Measurements from ENCODE around the gene C3. TPM values are rescaled to one million over a fixed set of nuclear protein-coding genes. Genes with fewer than 3 reads are reported as not detected.
"Not testable (repeated sequence)": the region's sequence is repeated elsewhere in the genome, so short reads cannot be mapped to it uniquely, and the experiment has no call there.

C3 gene
- total RNA-seq, 1 donor from 2014 or later: 65.4 TPM

DNA sequence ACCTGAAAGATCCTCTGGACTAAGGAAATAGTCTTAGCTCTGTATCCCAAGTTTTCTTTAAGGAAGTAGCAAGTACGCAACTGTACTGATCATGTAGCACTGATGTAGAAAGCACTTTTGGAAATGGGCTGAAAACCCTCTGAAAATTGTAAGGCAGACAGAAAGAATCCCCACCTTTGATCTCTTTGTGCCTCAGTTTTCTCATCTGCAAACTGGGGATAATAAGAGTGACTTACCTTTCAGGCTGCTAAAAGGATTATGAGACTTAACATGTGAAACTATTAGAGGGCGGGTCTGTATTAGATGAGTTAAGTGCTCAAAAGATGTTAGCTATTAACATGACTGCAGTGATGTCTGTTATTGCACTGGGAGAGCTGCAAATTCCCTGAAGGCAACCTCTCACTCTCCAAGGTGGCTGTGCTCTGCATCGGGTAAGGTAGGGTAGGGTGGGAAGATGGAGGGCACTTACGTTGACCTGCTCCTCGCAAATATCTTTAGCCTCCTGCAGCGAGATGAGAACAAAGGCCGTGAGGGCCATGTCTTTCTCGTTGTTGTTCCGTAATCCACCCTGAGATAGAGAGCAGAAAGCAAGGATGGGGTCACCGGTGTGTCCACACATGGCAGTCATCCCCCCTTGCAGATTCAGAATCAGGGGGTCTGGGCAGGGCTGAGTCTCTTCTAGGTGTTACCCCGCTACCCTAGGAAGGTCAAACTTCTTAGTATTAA lies 30.1 kb downstream of the C3 start:
- no peak for DNase-seq

DNA sequence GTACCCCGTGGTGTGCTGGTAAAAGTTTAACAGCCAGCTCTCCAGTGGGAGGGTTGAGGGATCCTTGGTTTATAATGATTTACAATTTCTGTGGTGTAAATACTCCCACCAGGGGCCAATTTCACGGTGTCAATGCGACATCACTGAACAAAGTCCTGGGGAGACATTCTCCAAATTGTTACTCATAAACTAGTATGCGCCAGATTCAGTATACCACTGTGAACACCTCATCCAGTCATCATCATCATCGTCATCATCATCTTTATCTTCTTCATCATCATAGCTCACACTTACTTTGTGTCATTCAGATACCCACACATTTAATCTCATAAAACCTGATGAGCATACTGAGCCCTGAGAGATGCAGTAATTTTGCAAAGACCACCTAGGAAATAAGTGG lies 33.3 kb downstream of the C3 start:
- no peak for DNase-seq

DNA sequence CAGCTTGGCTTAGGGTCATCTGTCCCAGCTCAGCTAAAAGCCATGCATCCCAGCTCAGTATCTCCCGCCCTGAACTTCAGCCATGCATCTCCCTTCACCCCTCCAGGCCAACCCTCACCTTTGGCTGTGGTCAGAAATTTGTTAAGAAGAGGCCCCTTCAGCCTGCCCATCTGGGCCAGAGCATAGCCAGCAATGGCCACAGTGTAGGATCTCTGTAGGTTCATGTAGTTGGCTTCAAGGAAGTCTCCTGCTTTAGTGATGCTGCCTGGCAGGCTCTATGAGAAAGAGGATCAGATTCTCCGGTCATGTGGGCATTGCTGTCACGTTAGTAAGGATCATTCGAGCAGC lies 33.8 kb downstream of the C3 start:
- no peak for DNase-seq

DNA sequence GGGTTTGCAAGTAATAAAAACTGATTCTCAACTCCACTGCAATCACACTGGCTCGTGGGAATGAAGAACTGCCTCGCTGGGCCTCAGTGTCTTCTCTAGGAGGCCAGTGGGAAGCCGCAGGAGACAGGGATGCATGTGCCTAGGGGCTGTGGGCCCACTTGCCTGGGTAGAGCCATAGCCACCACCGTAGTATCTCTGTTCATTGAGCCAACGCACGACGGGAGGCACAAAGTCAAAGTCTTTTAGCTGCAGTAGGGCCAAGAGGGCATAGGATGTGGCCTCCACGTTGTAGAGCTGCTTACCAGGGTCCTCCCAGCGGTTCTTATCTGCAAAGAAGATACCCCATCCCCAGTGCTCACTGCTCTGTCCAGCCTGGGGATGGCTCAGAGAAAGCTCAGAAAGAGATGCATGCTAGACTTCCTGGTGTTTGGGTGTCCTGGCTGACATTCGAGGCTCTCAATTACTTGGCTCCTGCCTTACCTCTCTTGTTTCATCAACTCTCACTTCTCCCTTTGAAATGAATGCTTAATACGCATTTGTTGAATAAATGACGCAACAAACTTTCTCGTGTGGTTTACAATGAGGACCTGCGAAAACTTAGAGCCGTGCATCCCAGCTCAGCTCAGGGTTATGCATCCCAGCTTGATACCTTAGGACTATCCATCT lies 34.4 kb downstream of the C3 start:
- no peak for DNase-seq

DNA sequence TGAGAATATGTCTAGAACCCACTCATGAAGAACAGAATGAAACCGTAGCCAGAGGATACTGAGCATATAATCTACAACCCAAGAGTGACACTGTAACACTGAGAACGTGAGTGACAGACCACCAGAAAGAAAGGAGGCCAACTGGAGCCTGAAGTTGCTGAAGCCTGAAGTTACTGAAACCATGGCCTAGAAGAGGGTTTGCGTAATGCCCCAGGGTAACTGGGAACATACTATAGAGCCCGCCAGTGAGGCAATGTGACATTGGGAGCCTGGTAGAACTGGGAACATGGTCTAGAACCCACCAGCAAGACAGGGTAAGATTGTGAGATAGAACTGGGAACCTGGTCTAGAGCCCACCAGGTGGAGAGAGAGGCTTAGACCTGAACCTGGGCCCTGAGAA lies 35.0 kb downstream of the C3 start:
- no peak for DNase-seq

DNA sequence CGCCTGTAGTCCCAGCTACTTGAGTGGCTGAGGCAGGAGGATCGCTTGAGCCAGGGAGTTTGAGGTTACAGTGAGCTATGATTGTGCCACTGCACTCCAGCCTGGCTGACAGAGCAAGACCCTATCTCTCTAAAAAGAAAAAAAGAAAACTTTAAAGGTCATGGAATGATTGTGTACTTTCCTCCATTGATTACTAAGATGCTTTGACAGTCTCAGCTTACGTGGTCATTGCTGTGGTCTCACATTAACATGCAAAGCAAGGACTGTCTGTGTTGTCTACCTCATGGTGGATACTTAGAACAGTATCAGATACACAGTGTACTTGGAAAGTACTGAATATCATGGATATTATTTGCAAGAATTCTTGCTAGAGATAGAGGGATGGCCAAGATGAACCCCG lies 36.5 kb downstream of the C3 start:
- DNase-seq: no peak

DNA sequence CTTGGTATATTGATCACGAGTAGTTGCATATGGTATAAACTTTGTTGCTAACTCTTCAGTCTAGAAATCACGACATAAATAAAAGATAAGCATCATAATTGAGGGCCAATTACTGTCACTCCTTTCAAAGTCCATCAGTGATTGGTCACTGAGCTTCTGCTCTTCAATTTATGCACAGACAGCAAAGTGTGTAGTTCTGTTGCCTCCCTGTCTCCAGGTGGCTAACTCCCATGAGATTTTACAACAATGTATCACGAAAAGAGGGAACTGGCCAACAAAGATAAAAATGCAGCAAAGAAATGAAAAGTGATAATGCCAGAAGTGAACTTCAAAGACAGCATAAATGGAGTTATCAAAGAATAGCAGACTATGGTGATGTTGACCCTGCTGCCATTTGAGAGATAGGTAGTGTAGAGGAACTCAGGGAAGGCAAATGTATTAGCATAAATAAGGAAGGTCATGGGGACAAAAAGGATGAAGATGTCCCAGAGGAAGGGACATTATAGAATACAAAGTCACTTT lies 37.8 kb downstream of the C3 start:
- DNase-seq: no peak

DNA sequence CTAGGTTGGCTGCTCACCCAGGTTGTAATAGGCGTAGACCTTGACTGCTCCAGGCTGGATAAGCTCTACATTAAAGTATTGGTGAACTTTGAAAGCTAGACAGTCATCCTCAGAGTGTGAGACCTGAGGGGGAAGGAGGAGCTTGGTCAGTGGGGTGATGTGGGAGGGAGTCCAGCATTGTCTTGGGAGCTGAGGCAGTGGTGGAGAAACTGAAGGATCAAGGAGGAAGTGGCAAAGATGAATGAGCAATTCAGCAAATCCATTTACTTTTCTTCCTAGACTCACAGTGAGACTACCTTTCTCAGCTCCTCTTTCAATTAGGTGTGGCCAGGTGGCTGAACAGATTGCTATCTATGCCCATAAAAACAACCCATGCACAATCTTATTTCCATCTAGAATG lies 40.3 kb downstream of the C3 start:
- DNase-seq: no peak

DNA sequence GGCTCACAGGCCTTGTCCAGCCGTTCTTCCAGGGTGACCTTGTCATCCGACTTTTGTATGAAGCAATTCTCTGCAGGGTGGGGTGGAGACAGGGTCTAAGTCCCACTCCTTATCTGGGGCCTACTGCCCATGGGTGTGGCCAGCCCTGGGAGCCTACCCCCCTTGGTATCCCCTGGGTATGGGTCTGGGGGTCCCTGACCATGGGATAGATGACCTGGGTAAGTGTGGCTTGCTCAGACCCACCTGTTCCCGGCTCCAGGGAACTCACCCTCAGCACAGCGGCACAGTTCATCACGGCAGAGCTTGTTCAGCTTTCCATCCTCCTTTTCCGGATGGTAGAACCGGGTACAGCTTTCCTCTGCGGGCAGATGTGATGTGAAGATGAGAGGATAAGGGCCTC lies 41.3 kb downstream of the C3 start:
- no peak for DNase-seq

DNA sequence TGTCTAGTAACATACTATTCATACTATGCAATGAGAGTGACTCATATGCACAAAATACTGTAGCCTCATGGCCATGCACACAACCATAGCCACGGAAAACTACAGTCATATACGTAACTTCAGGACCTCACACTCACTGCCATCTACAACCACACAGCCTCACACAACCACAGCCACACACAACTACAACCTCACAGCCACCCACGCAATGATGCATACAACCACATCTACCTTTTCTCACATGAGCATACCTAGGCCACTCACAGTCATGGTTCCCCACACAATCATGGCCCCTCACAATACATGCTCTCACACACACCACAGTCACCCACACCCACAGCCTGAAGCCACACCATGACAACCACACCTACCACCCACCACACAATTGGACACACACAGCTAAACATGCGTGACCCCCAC lies 41.8 kb downstream of the C3 start:
- no peak for DNase-seq

DNA sequence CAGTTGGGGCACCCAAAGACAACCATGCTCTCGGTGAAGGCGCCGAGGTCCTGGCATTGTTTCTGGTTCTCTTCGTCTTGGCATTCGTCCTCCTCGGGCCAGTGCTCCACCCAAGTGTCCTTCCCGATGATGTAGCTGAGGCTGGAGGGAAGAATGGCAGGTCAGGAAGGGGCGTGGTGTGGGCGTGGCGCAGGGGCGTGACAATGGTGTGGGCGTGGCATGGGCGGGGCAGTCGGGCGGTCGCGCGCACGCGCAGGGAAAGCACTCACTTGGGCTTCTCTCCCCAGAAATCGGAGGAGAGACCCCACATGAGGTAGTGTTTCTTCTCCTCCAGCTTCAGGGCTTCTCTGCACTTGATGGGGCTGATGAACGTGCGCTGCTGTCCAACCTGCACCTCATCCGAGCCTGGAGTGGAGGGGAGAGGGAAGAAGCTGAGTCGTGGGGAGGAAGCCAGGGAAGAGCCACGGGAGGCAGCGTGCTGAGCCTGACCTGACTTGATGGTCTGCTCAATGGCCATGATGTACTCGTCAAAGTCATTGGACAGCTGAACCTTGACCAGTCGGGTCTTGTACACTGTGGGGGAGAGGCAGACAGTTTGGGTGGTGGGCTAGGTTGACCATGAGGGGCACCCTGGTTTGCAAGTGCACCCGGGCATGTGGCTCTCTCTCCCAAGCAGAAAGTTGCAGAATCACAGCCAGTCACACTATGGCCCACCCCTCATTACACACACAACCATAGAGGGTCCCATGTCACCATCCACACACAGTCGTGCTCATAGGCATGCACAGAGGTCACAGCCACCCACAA lies 42.4 kb downstream of the C3 start:
- DNase-seq: no peak

DNA sequence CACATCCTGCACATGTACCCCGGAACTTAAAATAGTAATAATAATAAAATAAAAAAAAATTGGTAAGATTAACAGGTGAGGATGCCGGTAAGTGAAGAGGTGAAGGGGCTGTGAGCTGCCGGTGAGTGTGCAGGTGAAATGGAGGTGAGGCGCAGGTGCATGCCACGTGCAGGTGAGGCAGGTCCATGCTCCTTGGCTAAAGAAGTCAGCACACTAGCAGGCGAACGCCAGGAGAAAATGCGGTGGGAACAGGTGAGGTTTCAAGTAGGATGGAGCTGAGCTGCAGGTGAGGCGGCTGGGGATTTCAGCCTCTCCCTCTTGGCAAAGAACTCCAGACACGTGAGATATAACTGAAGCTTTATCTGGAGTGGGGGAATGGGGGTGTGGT lies 43.0 kb downstream of the C3 start:
- DNase-seq: no peak

DNA sequence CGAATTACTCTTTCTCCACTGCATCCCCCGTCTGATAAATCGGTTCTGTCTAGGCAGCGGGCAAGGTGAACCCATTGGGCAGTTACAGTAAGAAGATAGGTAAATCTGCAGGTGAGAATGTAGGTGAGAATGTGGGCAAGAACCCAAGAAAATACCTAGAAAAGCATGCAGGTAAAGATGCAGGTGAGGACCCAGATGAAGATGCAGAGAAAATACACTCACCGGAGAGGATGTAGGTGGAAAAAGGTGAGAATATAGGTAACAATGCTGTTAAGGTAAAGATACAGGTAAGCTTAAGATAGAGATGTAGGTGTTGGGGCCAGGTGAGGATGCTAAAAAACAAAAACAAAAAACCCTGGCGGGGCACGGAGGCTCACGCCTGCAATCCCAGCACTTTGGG lies 44.2 kb downstream of the C3 start:
- no peak for DNase-seq

DNA sequence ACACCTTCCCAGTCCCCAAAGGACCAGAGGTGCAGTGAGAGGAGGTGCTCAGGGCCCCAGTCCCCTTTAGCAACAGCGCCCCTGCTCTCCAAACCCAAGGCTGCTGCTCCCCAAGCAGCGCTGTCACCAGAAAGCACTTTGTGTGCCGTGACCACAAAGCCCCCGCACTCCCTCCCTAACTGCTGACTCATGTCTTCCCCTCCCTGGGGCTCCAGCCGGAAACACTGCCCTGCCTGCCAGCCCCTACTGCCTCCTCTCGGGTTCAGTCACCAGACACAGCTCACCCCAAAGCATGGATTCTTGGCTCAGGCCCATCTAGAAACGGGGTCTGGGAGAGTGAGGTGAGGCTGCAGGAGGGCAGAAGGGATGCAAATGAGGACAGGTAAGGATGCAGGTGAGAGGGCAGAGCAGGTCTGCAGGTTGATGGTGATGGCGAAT lies 45.6 kb downstream of the C3 start:
- no peak for DNase-seq

DNA sequence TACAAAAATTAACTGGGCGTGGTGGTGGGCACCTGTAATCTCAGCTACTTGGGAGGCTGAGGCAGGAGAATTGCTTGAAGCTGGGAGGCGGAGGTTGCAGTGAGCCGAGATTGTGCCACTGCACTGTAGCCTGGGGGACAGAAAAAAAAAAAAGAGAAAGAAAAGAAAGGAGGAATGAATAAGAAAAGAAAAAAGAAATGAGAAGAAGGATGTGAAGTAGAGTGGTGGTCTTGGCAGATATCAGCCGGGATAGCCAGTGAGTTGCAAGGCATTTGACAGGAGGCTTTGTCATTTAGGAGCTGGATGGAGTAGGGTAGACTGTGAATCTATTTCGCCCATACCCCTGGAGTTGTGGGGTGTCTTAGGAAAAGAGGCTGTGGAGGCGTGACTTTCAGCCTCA lies 46.0 kb downstream of the C3 start:
- not testable (repeated sequence) for DNase-seq

DNA sequence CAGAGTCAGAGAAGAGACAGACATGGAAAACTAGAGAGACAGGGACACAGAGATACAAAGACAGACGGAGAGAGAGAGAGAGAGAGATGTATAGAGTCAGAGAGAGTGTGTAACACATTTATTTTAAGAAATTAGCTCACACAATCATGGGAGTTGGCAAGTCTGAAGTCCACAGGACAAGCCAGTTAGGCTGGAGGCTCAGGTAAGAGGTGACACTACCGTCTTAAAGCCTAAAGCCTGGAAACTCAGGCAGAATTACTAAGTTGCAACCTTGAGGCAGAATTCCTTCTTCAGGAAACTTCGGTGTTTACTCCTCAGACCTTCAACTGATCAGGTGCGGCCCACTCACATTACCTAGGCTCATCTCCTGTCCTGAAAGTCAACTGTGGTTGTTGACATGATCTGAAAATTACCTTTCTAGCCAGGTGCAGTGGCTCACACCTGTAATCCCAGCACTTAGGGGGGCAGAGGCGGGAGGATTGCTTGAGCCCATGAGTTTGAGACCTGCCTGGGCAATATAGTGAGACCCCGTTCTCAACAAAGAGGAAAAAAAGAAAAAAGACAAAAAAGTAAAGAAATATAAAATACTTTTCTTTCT lies 47.7 kb downstream of the C3 start:
- no peak for DNase-seq

DNA sequence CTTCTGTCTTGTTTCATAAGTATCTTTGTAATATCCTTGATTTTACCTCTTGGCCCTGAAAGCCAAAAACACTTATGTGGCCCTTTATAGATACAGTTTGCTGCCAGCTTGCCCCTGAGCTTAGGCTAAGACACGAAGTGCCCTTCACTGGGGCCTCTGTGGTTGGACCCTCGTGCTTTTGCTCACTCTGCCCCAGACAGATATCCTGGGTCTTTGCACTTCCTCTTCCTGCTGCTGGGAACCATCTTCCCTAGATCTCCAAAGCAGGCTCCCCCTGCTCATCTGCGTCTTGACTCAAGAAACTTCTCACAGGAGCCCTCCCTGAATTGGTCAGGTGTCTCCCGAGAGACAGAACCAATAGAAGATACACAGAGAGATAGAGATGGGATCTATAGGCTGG lies 48.5 kb downstream of the C3 start:
- DNase-seq: no peak

DNA sequence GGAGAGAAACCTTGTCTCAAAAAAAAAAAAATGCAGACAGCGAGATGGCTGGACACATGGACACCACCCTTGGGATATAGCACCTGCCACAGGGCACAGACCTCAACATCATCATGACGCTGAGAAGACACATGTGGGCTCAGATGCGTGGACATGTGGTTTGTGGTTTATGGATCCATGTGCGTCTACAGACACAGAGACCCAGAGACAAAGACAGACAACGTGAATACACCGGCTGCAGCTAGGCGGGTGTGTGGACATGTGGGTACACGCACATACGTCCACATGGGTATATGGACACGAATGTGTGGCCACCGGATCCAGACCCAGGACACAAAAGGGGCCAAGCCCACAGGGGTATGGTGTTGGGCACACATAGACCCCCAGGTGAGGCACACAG lies 51.8 kb downstream of the C3 start:
- no peak for DNase-seq

DNA sequence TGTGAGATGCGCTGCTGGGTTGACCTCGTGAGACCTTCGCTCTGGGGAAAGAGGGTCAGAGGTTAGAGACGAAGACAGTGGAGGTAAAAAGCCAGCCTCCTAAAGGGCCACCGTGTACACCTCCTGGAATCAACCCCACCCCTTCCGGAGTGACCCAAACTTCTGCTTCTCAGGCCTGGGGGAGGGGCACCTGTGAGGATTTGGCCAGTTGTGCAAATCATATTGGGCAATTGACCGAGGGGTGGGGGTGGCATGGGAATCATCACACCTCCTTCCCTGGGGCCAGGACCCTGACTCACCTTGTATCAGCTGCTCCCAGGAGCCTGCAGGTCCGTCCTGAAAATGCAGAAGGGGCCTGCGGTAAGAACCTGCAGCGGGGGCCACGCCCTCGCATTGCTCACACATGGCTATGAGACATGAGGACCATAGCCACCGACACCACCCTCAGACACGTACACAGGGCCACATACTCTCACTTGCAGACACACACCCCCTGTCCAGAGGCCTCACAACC lies 53.3 kb downstream of the C3 start:
- DNase-seq: no peak

DNA sequence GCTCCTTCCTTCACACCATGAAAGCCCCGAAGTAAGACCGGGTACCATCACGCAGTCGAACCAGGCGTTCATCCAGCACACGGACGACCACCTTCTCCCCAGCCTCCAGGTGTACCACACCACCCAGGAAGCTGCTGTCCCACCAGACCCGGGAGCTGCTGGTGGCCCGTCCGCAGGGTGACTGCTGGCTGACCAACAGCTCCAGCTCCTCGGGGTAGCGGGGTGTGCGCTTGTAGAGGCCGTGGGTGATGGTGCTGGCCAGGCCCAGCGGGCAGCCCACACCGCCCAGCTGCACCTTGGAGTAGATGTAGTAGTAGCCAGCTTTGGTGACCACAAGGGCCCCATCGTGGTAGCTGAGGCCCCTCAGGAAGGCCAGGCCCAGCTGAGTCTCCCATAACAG lies 55.5 kb downstream of the C3 start:
- no peak for DNase-seq

DNA sequence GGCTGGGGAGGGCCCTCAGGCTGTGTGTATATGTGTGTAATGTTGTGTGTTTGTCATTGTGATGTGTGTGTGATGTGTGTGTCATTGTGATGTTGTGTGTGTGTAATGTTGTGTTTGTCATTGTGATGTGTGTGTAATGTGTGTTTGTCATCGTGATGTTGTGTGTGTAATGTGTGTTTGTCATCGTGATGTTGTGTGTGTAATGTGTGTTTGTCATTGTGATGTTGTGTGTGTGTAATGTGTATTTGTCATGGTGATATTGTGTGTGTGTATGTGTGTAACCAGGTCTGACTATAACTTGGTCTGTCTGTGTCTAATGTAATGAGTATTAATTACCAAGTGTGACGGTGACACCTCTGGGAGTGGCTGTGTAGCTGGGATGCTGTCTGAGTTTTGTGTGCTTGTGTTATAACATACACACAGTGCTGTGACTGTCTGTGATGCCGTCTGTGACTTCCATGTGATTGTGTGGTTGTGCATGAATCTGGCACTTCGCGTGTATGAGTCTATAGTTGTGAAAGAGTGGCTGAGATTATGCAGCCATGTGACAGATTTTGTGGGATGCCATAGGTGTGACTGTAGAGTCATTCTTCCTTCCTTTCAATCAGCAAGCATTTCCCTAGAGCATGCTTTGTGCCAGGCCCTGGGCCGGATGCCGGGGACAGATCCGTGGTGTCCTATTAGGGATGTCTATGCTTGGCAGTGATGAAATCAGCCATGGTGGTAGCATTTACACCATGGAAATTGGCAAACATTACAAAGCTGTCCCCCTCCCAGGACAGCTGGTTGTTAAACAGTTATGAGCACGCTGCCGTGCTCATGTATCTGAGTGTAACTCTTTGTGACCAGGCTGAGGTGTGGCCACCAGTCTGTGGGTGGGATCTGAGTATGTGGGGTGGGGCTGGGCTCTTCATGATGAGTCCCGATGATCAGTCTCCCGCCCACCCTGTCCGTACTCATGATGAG lies 56.9 kb downstream of the C3 start:
- DNase-seq: no peak

Measured in skin of body (tissue), 2 donors.